Measurements from ENCODE around the gene KIF6. TPM values are rescaled to one million over a fixed set of nuclear protein-coding genes. Genes with fewer than 3 reads are reported as not detected.

Gene KIF6
- polyA plus RNA-seq, 3 donors: not detected

DNA sequence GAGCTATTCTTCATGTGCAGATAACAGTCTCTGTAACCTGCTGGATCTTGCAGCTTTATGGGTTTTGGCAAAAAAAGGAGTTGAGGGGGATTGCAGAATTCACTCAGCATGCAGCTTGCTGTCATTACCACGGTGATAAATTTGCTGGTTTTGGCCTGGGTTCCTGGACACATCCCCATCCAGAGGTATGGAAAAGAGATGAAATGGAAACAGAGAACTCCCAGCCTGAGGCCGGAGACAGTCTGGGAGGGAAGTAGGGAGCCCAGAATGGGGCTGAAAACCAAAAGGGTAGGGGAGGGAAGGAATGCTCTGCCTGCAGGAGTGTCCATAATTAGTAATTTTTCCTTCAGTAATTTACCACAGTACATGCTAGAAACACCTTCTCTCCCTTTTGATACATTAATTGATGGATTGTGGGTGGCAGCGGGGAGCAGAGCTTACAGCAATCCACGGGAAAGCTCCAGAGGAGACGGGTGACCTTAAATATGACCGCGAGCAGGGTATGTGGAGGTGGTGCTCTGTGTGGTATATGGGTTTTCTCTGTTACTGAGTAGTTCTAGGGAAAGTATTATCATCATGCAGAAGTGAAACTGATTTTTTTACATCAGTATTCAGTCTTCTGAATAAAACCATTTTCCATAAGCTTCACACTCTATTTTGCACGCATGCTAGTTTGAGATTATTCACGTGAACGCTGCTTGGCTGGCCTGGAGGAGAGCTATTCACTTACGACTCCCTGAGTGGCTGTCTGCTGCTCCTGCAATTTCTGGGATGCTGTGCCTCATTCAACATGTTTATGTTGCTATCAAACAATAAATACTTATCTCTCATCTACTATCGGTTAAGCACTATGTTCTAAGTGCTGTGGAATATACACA, 336.4 kb downstream of the KIF6 start:
- Mint-ChIP-seq H3K27me3 (ENCODE audit: low read depth in 3 of 3) (peaks cover 4 to 6% (median 5%) of the 10 kb centered on the region in 3 donors), H3K9me3 (peaks cover 0 to 3% (median 0%) of the 10 kb centered on the region in 7 donors), H3K4me1 (no peaks in the 10 kb centered on the region), H3K4me3 (no peak overlapping the region), H3K27ac (no peak overlapping the region), H3K36me3 (no peaks in the 10 kb centered on the region)
- no peak overlapping the region for H3K27ac ChIP-seq (ENCODE audit: low read depth in 1 of 2, low read length in 2 of 2)
- no peak overlapping the region for H3K9ac ChIP-seq (ENCODE audit: insufficient read depth, low read length, poor library complexity, severe bottlenecking)
- H2AFZ ChIP-seq (ENCODE audit: insufficient read depth, low read depth, low read length, poor library complexity, severe bottlenecking): no peak overlapping the region
- TF ChIP-seq, protein P1, sequence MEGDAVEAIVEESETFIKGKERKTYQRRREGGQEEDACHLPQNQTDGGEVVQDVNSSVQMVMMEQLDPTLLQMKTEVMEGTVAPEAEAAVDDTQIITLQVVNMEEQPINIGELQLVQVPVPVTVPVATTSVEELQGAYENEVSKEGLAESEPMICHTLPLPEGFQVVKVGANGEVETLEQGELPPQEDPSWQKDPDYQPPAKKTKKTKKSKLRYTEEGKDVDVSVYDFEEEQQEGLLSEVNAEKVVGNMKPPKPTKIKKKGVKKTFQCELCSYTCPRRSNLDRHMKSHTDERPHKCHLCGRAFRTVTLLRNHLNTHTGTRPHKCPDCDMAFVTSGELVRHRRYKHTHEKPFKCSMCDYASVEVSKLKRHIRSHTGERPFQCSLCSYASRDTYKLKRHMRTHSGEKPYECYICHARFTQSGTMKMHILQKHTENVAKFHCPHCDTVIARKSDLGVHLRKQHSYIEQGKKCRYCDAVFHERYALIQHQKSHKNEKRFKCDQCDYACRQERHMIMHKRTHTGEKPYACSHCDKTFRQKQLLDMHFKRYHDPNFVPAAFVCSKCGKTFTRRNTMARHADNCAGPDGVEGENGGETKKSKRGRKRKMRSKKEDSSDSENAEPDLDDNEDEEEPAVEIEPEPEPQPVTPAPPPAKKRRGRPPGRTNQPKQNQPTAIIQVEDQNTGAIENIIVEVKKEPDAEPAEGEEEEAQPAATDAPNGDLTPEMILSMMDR (IDR thresholded peaks at IDR 0.05): no peak
- no peaks in the 10 kb centered on the region for H3K9me3 ChIP-seq (replicated peaks in 1 of 2; ENCODE audit: control insufficient read depth in 1 of 2, insufficient read depth in 1 of 2, low read length in 2 of 2)
- no peaks in the 10 kb centered on the region for H3K79me2 ChIP-seq (ENCODE audit: insufficient read depth, low read length)
- intact Hi-C loops (cut with micrococcal nuclease): no loop called here
- H3K4me3 ChIP-seq (replicated peaks in 1 of 3; ENCODE audit: low read depth in 2 of 3, low read length in 3 of 3): no peak overlapping the region
- H3K36me3 ChIP-seq (replicated peaks in 1 of 2; ENCODE audit: control insufficient read depth in 1 of 2, insufficient read depth in 2 of 2, low read length in 2 of 2): no peaks in the 10 kb centered on the region
- no peaks in the 10 kb centered on the region for H4K20me1 ChIP-seq (ENCODE audit: insufficient read depth, low read length)
- no peaks in the 10 kb centered on the region for H3K4me1 ChIP-seq (ENCODE audit: control insufficient read depth in 1 of 2, insufficient read depth in 2 of 2, low read length in 2 of 2)
- DNase-seq: no peak
- no peaks in the 10 kb centered on the region for H3K27me3 ChIP-seq (ENCODE audit: control insufficient read depth in 2 of 2, insufficient read depth in 2 of 2, low read length in 2 of 2)
- H3K4me2 ChIP-seq (replicated peaks; ENCODE audit: extremely low read depth, low read length, poor library complexity, severe bottlenecking): no peak overlapping the region
- WGBS (ENCODE audit: insufficient coverage): 84% methylated on average over 5 of the region's 12 CpGs

DNA sequence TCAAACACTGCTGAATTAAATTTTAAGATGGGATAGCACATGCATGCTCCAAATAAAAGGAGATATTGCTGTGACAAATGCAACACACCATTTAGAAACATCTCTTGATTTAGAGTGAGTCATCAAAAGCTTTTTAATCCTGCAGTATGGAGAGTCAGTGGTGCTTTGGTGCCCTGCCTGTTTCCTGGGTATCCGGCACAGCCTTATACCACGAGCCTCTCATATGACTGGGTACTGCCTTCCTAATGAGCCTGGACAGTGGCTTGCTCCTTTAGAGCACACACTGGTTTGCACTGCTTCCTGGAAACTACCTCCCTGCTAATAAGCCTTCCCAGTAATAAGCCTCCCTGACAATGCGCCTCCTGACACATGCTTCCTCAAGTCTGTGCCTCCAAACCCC, 337.4 kb downstream of the KIF6 start:
- TF ChIP-seq, protein P1 (IDR thresholded peaks at IDR 0.05): no peak

More for the DNA sequence above, 337.4 kb downstream of the KIF6 start:
- whole genome bisulfite sequencing (ENCODE audit: insufficient coverage): 100% methylated on average over 2 of the region's 3 CpGs
- Histone ChIP-seq H3K4me1 (ENCODE audit: control insufficient read depth in 1 of 2, insufficient read depth in 2 of 2, low read length in 2 of 2) (no peaks in the 10 kb centered on the region), H3K4me2 (replicated peaks; ENCODE audit: extremely low read depth, low read length, poor library complexity, severe bottlenecking) (no peak overlapping the region), H3K9me3 (replicated peaks in 1 of 2; ENCODE audit: control insufficient read depth in 1 of 2, insufficient read depth in 1 of 2, low read length in 2 of 2) (no peaks in the 10 kb centered on the region), H2AFZ (ENCODE audit: insufficient read depth, low read depth, low read length, poor library complexity, severe bottlenecking) (no peak overlapping the region), H3K9ac (ENCODE audit: insufficient read depth, low read length, poor library complexity, severe bottlenecking) (no peak overlapping the region), H3K36me3 (replicated peaks in 1 of 2; ENCODE audit: control insufficient read depth in 1 of 2, insufficient read depth in 2 of 2, low read length in 2 of 2) (no peaks in the 10 kb centered on the region), H3K27ac (ENCODE audit: low read depth in 1 of 2, low read length in 2 of 2) (no peak overlapping the region), H4K20me1 (ENCODE audit: insufficient read depth, low read length) (no peaks in the 10 kb centered on the region), H3K4me3 (replicated peaks in 1 of 3; ENCODE audit: low read depth in 2 of 3, low read length in 3 of 3) (no peak overlapping the region), H3K79me2 (ENCODE audit: insufficient read depth, low read length) (no peaks in the 10 kb centered on the region), H3K27me3 (ENCODE audit: control insufficient read depth in 2 of 2, insufficient read depth in 2 of 2, low read length in 2 of 2) (no peaks in the 10 kb centered on the region)
- H3K27me3 Mint-ChIP-seq (ENCODE audit: low read depth in 3 of 3): peaks cover 4 to 8% (median 5%) of the 10 kb centered on the region in 3 donors
- H3K4me1 Mint-ChIP-seq: no peaks in the 10 kb centered on the region
- H3K9me3 Mint-ChIP-seq: peaks cover 0 to 3% (median 0%) of the 10 kb centered on the region in 7 donors
- H3K4me3 Mint-ChIP-seq: no peak overlapping the region
- DNase-seq: no peak
- H3K27ac Mint-ChIP-seq: peak overlapping the region in 1 of 7 donors; percentile 62
- intact Hi-C loops (cut with micrococcal nuclease): no loop called here
- no peaks in the 10 kb centered on the region for H3K36me3 Mint-ChIP-seq

All from CD14-positive monocyte (primary cell).